Metanephros (tissue), 2 donors: ENCODE results near the gene COL19A1. TPM values are rescaled to one million over a fixed set of nuclear protein-coding genes. Genes with fewer than 3 reads are reported as not detected.

Experiments used
- small RNA-seq: library from RNA; depleted of rRNA; stranded (forward); fragments of <200 nt; gene quantifications from one replicate; pipeline ENCODE3, GENCODE V24; 2014; ENCODE audit warnings: low replicate concordance
- total RNA-seq: library from RNA; depleted of rRNA; stranded (reverse); fragments of >200 nt; gene quantifications from one replicate; pipeline ENCODE4 v1.2.3, GENCODE V29; 2014

COL19A1 gene
- 4.5 TPM for total RNA-seq

GRCh38 chr6:69866351-69866769 lies at the start of gene COL19A1:
Gene COL19A1, plus strand, starts transcription at chr6:69866556. Its CDS starts 13,012 bp downstream, at chr6:69879568.

Small RNA genes lying within 50 kb of the gene (small RNA-seq; reads per million reads assigned to genes)
- not detected for gene RPL37P15

Other genes with a start within 250 kb of the COL19A1 start
- gene LMBRD1, start 69.5 kb upstream of the COL19A1 start, total RNA-seq = 73.5 TPM